ENCODE data around the gene MYT1.
A peak's percentile ranks its signal among the peaks of the same experiment; 100 is the strongest.

MYT1 gene

GRCh38 chr20:64236137-64237088 lies 72.2 kb downstream of the MYT1 start:
- no peak for DNase-seq

- DNase-seq, result no peak
Measured at GRCh38 chr20:64237316-64237715, 73.1 kb downstream of the MYT1 start.

- DNase-seq, result no peak
Measured at GRCh38 chr20:64238115-64238825, 74.0 kb downstream of the MYT1 start.

GRCh38 chr20:64238851-64239387 lies 74.7 kb downstream of the MYT1 start:
- no peak for DNase-seq

GRCh38 chr20:64239449-64240242 lies 75.4 kb downstream of the MYT1 start:
- no peak for DNase-seq

GRCh38 chr20:64240243-64241015 lies 76.2 kb downstream of the MYT1 start:
- DNase-seq, result no peak

GRCh38 chr20:64241061-64241460 lies 76.8 kb downstream of the MYT1 start:
- no peak for DNase-seq

- no peak for DNase-seq
Measured at GRCh38 chr20:64242003-64242796, 77.9 kb downstream of the MYT1 start.

- DNase-seq, result no peak
Measured at GRCh38 chr20:64242797-64243475, 78.7 kb downstream of the MYT1 start.

- no peak for DNase-seq
Measured at GRCh38 chr20:64244281-64244805, 80.1 kb downstream of the MYT1 start.

GRCh38 chr20:64244870-64245603 lies 80.8 kb downstream of the MYT1 start:
- peak; percentile 20 for DNase-seq

- DNase-seq, result peak; percentile 11
Measured at GRCh38 chr20:64245746-64246595, 81.7 kb downstream of the MYT1 start.

GRCh38 chr20:64246616-64247306 lies 82.5 kb downstream of the MYT1 start:
- no peak for DNase-seq

- no peak for DNase-seq
Measured at GRCh38 chr20:64247307-64247618, 83.0 kb downstream of the MYT1 start.

- no peak for DNase-seq
Measured at GRCh38 chr20:64247970-64248841, 84.0 kb downstream of the MYT1 start.

GRCh38 chr20:64250027-64250426 lies 85.8 kb downstream of the MYT1 start:
- no peak for DNase-seq

GRCh38 chr20:64253000-64253383 lies 88.7 kb downstream of the MYT1 start:
- DNase-seq, result no peak

All from 8988T (cell line).